Hepatocyte (in vitro differentiated cells): ENCODE results near the gene CCL3. TPM values are rescaled to one million over a fixed set of nuclear protein-coding genes. Genes with fewer than 3 reads are reported as not detected.
A peak's percentile ranks its signal among the peaks of the same experiment; 100 is the strongest.

Source experiments
- DNase-seq: peaks from one replicate; pipeline ENCODE4 v3.0.0-alpha.2; 2016; ENCODE audit warnings: low spot score
- H2AFZ ChIP-seq: fragments of 200-600 bp; sonication (generic); 2 replicates; pipeline ENCODE4 v1.6.0; 2016; ENCODE audit warnings: antibody characterized with exemption, mild to moderate bottlenecking
- H3K27ac ChIP-seq: fragments of 200-600 bp; sonication (generic); 2 replicates; pipeline ENCODE4 v1.5.1; 2016; ENCODE audit warnings: mild to moderate bottlenecking
- H3K27me3 ChIP-seq: fragments of 200-600 bp; sonication (generic); 2 replicates; pipeline ENCODE4 v1.6.1; 2016
- H3K36me3 ChIP-seq: fragments of 200-600 bp; sonication (generic); replicated peaks from 2 replicates; pipeline ENCODE4 v1.5.1; 2016; ENCODE audit warnings: low read depth; ENCODE audit not compliant: insufficient read depth
- H3K4me1 ChIP-seq: fragments of 200-600 bp; sonication (generic); 2 replicates; pipeline ENCODE4 v1.5.1; 2016; ENCODE audit warnings: mild to moderate bottlenecking, moderate library complexity; ENCODE audit not compliant: insufficient read depth
- H3K4me2 ChIP-seq: fragments of 200-600 bp; sonication (generic); 2 replicates; pipeline ENCODE4 v1.6.0; 2016
- H3K4me3 ChIP-seq: fragments of 200-600 bp; sonication (generic); 2 replicates; pipeline ENCODE4 v1.5.1; 2016; ENCODE audit warnings: mild to moderate bottlenecking
- H3K79me2 ChIP-seq: fragments of 200-600 bp; sonication (generic); 2 replicates; pipeline ENCODE4 v1.6.0; 2017; ENCODE audit warnings: mild to moderate bottlenecking
- H3K9me2 ChIP-seq: fragments of 200-600 bp; sonication (generic); replicated peaks from 2 replicates; pipeline ENCODE4 v1.6.0; 2017; ENCODE audit warnings: mild to moderate bottlenecking; ENCODE audit not compliant: insufficient read depth
- H3K9me3 ChIP-seq: fragments of 200-600 bp; sonication (generic); 2 replicates; pipeline ENCODE4 v1.5.1; 2016; ENCODE audit warnings: low read depth, mild to moderate bottlenecking
- H4K20me1 ChIP-seq: fragments of 200-600 bp; sonication (generic); 2 replicates; pipeline ENCODE4 v1.6.0; 2016; ENCODE audit warnings: mild to moderate bottlenecking; ENCODE audit not compliant: insufficient read depth, poor library complexity, severe bottlenecking
- EZH2 ChIP-seq: fragments of 200-600 bp; sonication (generic); IDR thresholded peaks from 2 replicates; pipeline ENCODE4 v1.6.1; 2016; ENCODE audit warnings: antibody characterized with exemption, mild to moderate bottlenecking, borderline replicate concordance
- EZH2phosphoT487 ChIP-seq: fragments of 200-600 bp; sonication (generic); IDR thresholded peaks from one replicate; pipeline ENCODE4 v1.6.1; 2018; ENCODE audit warnings: antibody characterized with exemption, mild to moderate bottlenecking, low read depth, moderate library complexity; ENCODE audit not compliant: unreplicated experiment, severe bottlenecking
- WGBS: methylation state at CpG from one replicate; pipeline ENCODE4 v1.1.6; 2016; ENCODE audit warnings: low lambda C conversion rate; ENCODE audit errors: missing lambda C conversion rate; 5-methylcytosine and 5-hydroxymethylcytosine counted together
- polyA plus RNA-seq: library from polyadenylated mRNA; unstranded; fragments of >200 nt; fragmentation: Nextera tagmentation; extraction: Ambion mirVana; gene quantifications from 2 replicates; pipeline ENCODE4 v1.2.1, GENCODE V29; 2016
- total RNA-seq: library from RNA; depleted of rRNA; stranded (reverse); fragments of >200 nt; gene quantifications from 2 replicates; pipeline ENCODE4 v1.2.3, GENCODE V29; 2014
- TF ChIP-seq, protein P1 (sequence below): fragments of 200-600 bp; sonication (generic); IDR thresholded peaks from 2 replicates; pipeline ENCODE4 v1.5.1; 2016; ENCODE audit warnings: antibody characterized with exemption, mild to moderate bottlenecking; ENCODE audit not compliant: poor library complexity

The CCL3 gene
- total and polyA plus RNA-seq, 2 experiments from 2014 or later = 12.7 to 22.2 TPM

GRCh38 chr17:36128411-36128978 lies 38.6 kb upstream of the CCL3 start:
- H3K9me3 ChIP-seq = no peaks in the 10 kb centered on the region
- H3K9me2 ChIP-seq = no peaks in the 10 kb centered on the region
- H3K27ac ChIP-seq = peak overlapping the region; percentile 50
- peaks cover 3% of the 10 kb centered on the region for H3K4me1 ChIP-seq
- H3K4me2 ChIP-seq = no peak overlapping the region
- H3K36me3 ChIP-seq = no peaks in the 10 kb centered on the region
- 58% methylated on average over 4 of the region's 4 CpGs for WGBS
- peak; percentile 62 for DNase-seq
- no peak overlapping the region for H3K4me3 ChIP-seq
- H2AFZ ChIP-seq = no peak overlapping the region
- H4K20me1 ChIP-seq = no peaks in the 10 kb centered on the region
- H3K27me3 ChIP-seq = no peaks in the 10 kb centered on the region
- H3K79me2 ChIP-seq = no peaks in the 10 kb centered on the region
- TF ChIP-seq EZH2phosphoT487 = peak; percentile 37
- TF ChIP-seq, protein P1, sequence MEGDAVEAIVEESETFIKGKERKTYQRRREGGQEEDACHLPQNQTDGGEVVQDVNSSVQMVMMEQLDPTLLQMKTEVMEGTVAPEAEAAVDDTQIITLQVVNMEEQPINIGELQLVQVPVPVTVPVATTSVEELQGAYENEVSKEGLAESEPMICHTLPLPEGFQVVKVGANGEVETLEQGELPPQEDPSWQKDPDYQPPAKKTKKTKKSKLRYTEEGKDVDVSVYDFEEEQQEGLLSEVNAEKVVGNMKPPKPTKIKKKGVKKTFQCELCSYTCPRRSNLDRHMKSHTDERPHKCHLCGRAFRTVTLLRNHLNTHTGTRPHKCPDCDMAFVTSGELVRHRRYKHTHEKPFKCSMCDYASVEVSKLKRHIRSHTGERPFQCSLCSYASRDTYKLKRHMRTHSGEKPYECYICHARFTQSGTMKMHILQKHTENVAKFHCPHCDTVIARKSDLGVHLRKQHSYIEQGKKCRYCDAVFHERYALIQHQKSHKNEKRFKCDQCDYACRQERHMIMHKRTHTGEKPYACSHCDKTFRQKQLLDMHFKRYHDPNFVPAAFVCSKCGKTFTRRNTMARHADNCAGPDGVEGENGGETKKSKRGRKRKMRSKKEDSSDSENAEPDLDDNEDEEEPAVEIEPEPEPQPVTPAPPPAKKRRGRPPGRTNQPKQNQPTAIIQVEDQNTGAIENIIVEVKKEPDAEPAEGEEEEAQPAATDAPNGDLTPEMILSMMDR = no peak
- no peak for TF ChIP-seq EZH2

GRCh38 chr17:36127911-36128310 lies 38.0 kb upstream of the CCL3 start:
- H2AFZ ChIP-seq = no peak overlapping the region
- H3K9me2 ChIP-seq = no peaks in the 10 kb centered on the region
- no peak overlapping the region for H3K4me3 ChIP-seq
- no peaks in the 10 kb centered on the region for H3K79me2 ChIP-seq
- H3K4me1 ChIP-seq = peaks cover 3% of the 10 kb centered on the region
- no peaks in the 10 kb centered on the region for H3K27me3 ChIP-seq
- no peaks in the 10 kb centered on the region for H3K9me3 ChIP-seq
- H3K27ac ChIP-seq = peak overlapping the region; percentile 50
- WGBS = 83% methylated on average over 6 of the region's 6 CpGs
- no peak for DNase-seq
- TF ChIP-seq, protein P1 = no peak
- TF ChIP-seq EZH2phosphoT487 (no peak), EZH2 (no peak)
- no peaks in the 10 kb centered on the region for H3K36me3 ChIP-seq
- H4K20me1 ChIP-seq = no peaks in the 10 kb centered on the region
- no peak overlapping the region for H3K4me2 ChIP-seq

GRCh38 chr17:36127199-36127893 lies 37.4 kb upstream of the CCL3 start:
- Histone ChIP-seq H3K27me3 (no peaks in the 10 kb centered on the region), H3K9me2 (no peaks in the 10 kb centered on the region), H3K36me3 (no peaks in the 10 kb centered on the region), H3K4me1 (peaks cover 3% of the 10 kb centered on the region), H3K4me2 (no peak overlapping the region), H3K79me2 (no peaks in the 10 kb centered on the region), H3K9me3 (no peaks in the 10 kb centered on the region), H3K4me3 (no peak overlapping the region), H3K27ac (no peak overlapping the region), H4K20me1 (no peaks in the 10 kb centered on the region), H2AFZ (no peak overlapping the region)
- TF ChIP-seq EZH2 = no peak
- no peak for TF ChIP-seq EZH2phosphoT487
- TF ChIP-seq, protein P1 = no peak
- 85% methylated on average over 7 of the region's 7 CpGs for WGBS
- DNase-seq = no peak
